H1 (cell line): ENCODE measurements around the gene SLC39A11. TPM values are rescaled to one million over a fixed set of nuclear protein-coding genes. Genes with fewer than 3 reads are reported as not detected.
"Not testable (repeated sequence)": the region's sequence is repeated elsewhere in the genome, so short reads cannot be mapped to it uniquely, and the experiment has no call there.

ENCODE experiments used
- CTCF ChIA-PET: fragments of 300-600 bp; sonication (Branson Sonifier 250); formaldehyde crosslinking; loops from one replicate; lab custom pipeline; 2021; ENCODE audit not compliant: partially characterized antibody; lab: Charles Lee
- POLR2A ChIA-PET: fragments of 300-600 bp; sonication (Branson Sonifier 250); formaldehyde crosslinking; loops from one replicate; lab custom pipeline; 2021; ENCODE audit warnings: inconsistent platforms; ENCODE audit not compliant: partially characterized antibody; lab: Charles Lee
- DNase-seq, 2 experiments: peaks; one replicate each; pipeline versions ENCODE4 v3.0.0 to v3.0.0-alpha.2; 2010 to 2022; ENCODE audit warnings: low spot score in 2 of 2, low read depth in 1 of 2, mixed read lengths in 1 of 2
- FAIRE-seq: peaks from 2 replicates; lab custom pipeline; 2011; peaks lifted over from hg19 to GRCh38; lab: Jason Lieb, UNC
- H2AFZ ChIP-seq: 2 replicates; pipeline ENCODE4 v1.8.1; 2012; ENCODE audit warnings: low read length, inconsistent platforms
- H2AK5ac ChIP-seq: 2 replicates; pipeline ENCODE4 v1.6.1; 2013; ENCODE audit warnings: low read depth, low read length
- H2BK120ac ChIP-seq: replicated peaks from 2 replicates; pipeline ENCODE3; 2013; ENCODE audit warnings: low read depth, low read length, inconsistent platforms
- H2BK12ac ChIP-seq: 2 replicates; pipeline ENCODE4 v1.6.1; 2013; ENCODE audit warnings: low read depth, low read length
- H2BK15ac ChIP-seq: 2 replicates; pipeline ENCODE4 v1.6.1; 2013; ENCODE audit warnings: low read length
- H2BK20ac ChIP-seq: 2 replicates; pipeline ENCODE4 v1.6.1; 2013; ENCODE audit warnings: low read length
- H2BK5ac ChIP-seq: 2 replicates; pipeline ENCODE4 v1.6.1; 2013; ENCODE audit warnings: low read depth, low read length
- H3K14ac ChIP-seq: 2 replicates; pipeline ENCODE4 v1.6.1; 2013; ENCODE audit warnings: inconsistent platforms; ENCODE audit not compliant: insufficient read length
- H3K18ac ChIP-seq: 2 replicates; pipeline ENCODE4 v1.6.1; 2013; ENCODE audit warnings: low read length; ENCODE audit errors: extremely low read depth
- H3K23ac ChIP-seq: 2 replicates; pipeline ENCODE4 v1.6.1; 2013; ENCODE audit warnings: inconsistent platforms; ENCODE audit not compliant: insufficient read length
- H3K23me2 ChIP-seq: 2 replicates; pipeline ENCODE4 v1.6.1; 2013; ENCODE audit warnings: low read depth, low read length
- H3K27ac ChIP-seq: 2 replicates; pipeline ENCODE4 v1.6.1; 2011; ENCODE audit warnings: low read depth, low read length, inconsistent platforms
- H3K27me3 ChIP-seq, 4 experiments: replicated peaks in 1 of 4; 1 replicate in 1 of 4; 2 replicates in 3 of 4; pipeline versions ENCODE4 v1.6.1 to v1.8.1; 2011 to 2013; ENCODE audit warnings: low read length in 3 of 4, mild to moderate bottlenecking in 3 of 4, inconsistent platforms in 2 of 4, mixed read lengths in 2 of 4, moderate library complexity in 1 of 4; ENCODE audit not compliant: control insufficient read depth in 3 of 4, insufficient read depth in 3 of 4; ENCODE audit errors: extremely low read depth in 1 of 4
- H3K36me3 ChIP-seq, 4 experiments: 2 replicates each; pipeline versions ENCODE4 v1.6.1 to v1.8.1; 2011 to 2013; ENCODE audit warnings: mild to moderate bottlenecking in 4 of 4, low read length in 3 of 4, moderate library complexity in 2 of 4, control low read depth in 1 of 4, inconsistent platforms in 1 of 4; ENCODE audit not compliant: insufficient read depth in 4 of 4, control insufficient read depth in 2 of 4
- H3K4ac ChIP-seq: replicated peaks from 2 replicates; pipeline ENCODE3; 2013; ENCODE audit warnings: low read length, low read depth, mixed read lengths, inconsistent platforms; ENCODE audit not compliant: insufficient read length
- H3K4me1 ChIP-seq, 4 experiments: replicated peaks in 1 of 4; 1 replicate in 1 of 4; 2 replicates in 3 of 4; pipeline versions ENCODE4 v1.6.1 to v1.8.1; 2011 to 2013; ENCODE audit warnings: low read length in 3 of 4, inconsistent platforms in 2 of 4, mixed read lengths in 1 of 4; ENCODE audit not compliant: insufficient read depth in 4 of 4, control insufficient read depth in 3 of 4
- H3K4me2 ChIP-seq, 2 experiments: 2 replicates each; pipeline versions ENCODE4 v1.6.1 to v1.8.1; 2011 to 2013; ENCODE audit warnings: low read depth in 2 of 2, low read length in 2 of 2, control low read depth in 1 of 2, inconsistent platforms in 1 of 2, mild to moderate bottlenecking in 1 of 2; ENCODE audit not compliant: insufficient read depth in 1 of 2
- H3K4me3 ChIP-seq, 4 experiments: fragments of 200-600, 300-600 bp in 1 of 4; sonication (generic), shearing (Covaris generic), sonication (Bioruptor Twin) in 1 of 4; 2 replicates each; pipeline versions ENCODE4 v1.5.1 to v1.8.1; 2011 to 2016; ENCODE audit warnings: low read length in 4 of 4, low read depth in 3 of 4, control low read depth in 2 of 4, inconsistent platforms in 2 of 4, mild to moderate bottlenecking in 2 of 4, mixed read lengths in 1 of 4, moderate library complexity in 1 of 4; ENCODE audit not compliant: insufficient read depth in 2 of 4; ENCODE audit errors: extremely low read depth in 1 of 4
- H3K56ac ChIP-seq: replicated peaks from 2 replicates; pipeline ENCODE3; 2013; ENCODE audit warnings: low read depth, mild to moderate bottlenecking, mixed read lengths, low read length, inconsistent platforms; ENCODE audit not compliant: insufficient read length
- H3K79me1 ChIP-seq: 2 replicates; pipeline ENCODE4 v1.6.1; 2013; ENCODE audit warnings: low read depth, low read length, control low read depth
- H3K79me2 ChIP-seq, 2 experiments: 2 replicates each; pipeline versions ENCODE4 v1.6.1 to v1.8.1; 2012 to 2013; ENCODE audit warnings: low read length in 2 of 2, mild to moderate bottlenecking in 2 of 2, inconsistent platforms in 1 of 2; ENCODE audit not compliant: insufficient read depth in 2 of 2, control insufficient read depth in 1 of 2
- H3K9ac ChIP-seq, 4 experiments: replicated peaks in 1 of 4; 1 replicate in 1 of 4; 2 replicates in 3 of 4; pipeline versions ENCODE4 v1.6.1 to v1.8.1; 2011 to 2013; ENCODE audit warnings: low read depth in 3 of 4, low read length in 3 of 4, control low read depth in 2 of 4, mild to moderate bottlenecking in 2 of 4, moderate library complexity in 2 of 4, inconsistent platforms in 1 of 4; ENCODE audit errors: extremely low read depth in 1 of 4
- H3K9me3 ChIP-seq, 2 experiments: 2 replicates each; pipeline versions ENCODE4 v1.6.1 to v1.8.1; 2012 to 2013; ENCODE audit warnings: mild to moderate bottlenecking in 2 of 2, moderate library complexity in 2 of 2, control low read depth in 1 of 2, inconsistent platforms in 1 of 2, low read depth in 1 of 2, low read length in 1 of 2, mixed read lengths in 1 of 2; ENCODE audit not compliant: insufficient read depth in 2 of 2
- H4K20me1 ChIP-seq, 2 experiments: replicated peaks in 1 of 2; 2 replicates each; pipeline versions ENCODE3 to v1.8.1; 2011 to 2013; ENCODE audit warnings: inconsistent platforms in 2 of 2, low read length in 2 of 2, mild to moderate bottlenecking in 1 of 2; ENCODE audit not compliant: insufficient read depth in 2 of 2, control insufficient read depth in 1 of 2
- H4K5ac ChIP-seq: 2 replicates; pipeline ENCODE4 v1.6.1; 2013; ENCODE audit warnings: low read length, low read depth, mixed read lengths, inconsistent platforms; ENCODE audit not compliant: insufficient read length
- H4K8ac ChIP-seq: 2 replicates; pipeline ENCODE4 v1.8.0; 2013; ENCODE audit warnings: mild to moderate bottlenecking, moderate library complexity, low read length, inconsistent platforms; ENCODE audit not compliant: insufficient read depth; ENCODE audit errors: extremely low read depth
- H4K91ac ChIP-seq: replicated peaks from 2 replicates; pipeline ENCODE3; 2013; ENCODE audit warnings: low read length, mixed read lengths, inconsistent platforms; ENCODE audit not compliant: insufficient read length
- WGBS, 2 experiments: shearing (Covaris generic) in 1 of 2; methylation state at CpG; one replicate each; pipeline versions ENCODE4 v1.1.6 to v1.1.7; 2013 to 2015; ENCODE audit warnings: low lambda C conversion rate in 2 of 2, mixed read lengths in 2 of 2, inconsistent platforms in 1 of 2, low coverage in 1 of 2, missing lambda C conversion rate in 1 of 2; ENCODE audit not compliant: insufficient replicate concordance in 2 of 2, insufficient coverage in 1 of 2, insufficient read length in 1 of 2; ENCODE audit errors: extremely low coverage in 1 of 2, missing lambda C conversion rate in 1 of 2; 5-methylcytosine and 5-hydroxymethylcytosine counted together
- polyA plus RNA-seq, 7 experiments: library from polyadenylated mRNA; depleted of rRNA in 3 of 7; stranded (reverse) in 5 of 7; unstranded in 2 of 7; fragments of >200 nt in 5 of 7; fragments of 200-250 nt in 2 of 7; gene quantifications; 1 replicate in 5 of 7; 2 replicates in 1 of 7; 4 replicates in 1 of 7; pipeline versions ENCODE4 v1.2.1 to v1.2.3, GENCODE V29; 2011 to 2013; ENCODE audit warnings: missing spikeins in 2 of 7, mixed read lengths in 2 of 7
- total RNA-seq: library from RNA; stranded (reverse); fragmentation: NEBNext Ultra II Directional; extraction: Animal tissue kit (Norgen Biotek cat#: 25700); gene quantifications from 2 replicates; pipeline ENCODE4 v1.2.1, GENCODE V29; 2021

Gene SLC39A11
- total and polyA plus RNA-seq, 2 of the 8 experiments (the other 6 are each of a cell fraction or from before 2014, with no cell fraction given), result 12.2 to 19.6 TPM

GRCh38 chr17:72992783-72993467, 99.6 kb downstream of the SLC39A11 start:
- H3K4me1 ChIP-seq, H2BK5ac ChIP-seq, H3K36me3 ChIP-seq, H3K18ac ChIP-seq, H4K20me1 ChIP-seq, H3K27me3 ChIP-seq, H3K27ac ChIP-seq, H4K91ac ChIP-seq, H3K9me3 ChIP-seq, POLR2A ChIA-PET, DNase-seq, H3K9ac ChIP-seq, H3K23ac ChIP-seq, H2BK12ac ChIP-seq, H2BK20ac ChIP-seq, H3K4me3 ChIP-seq, H3K4ac ChIP-seq, H3K23me2 ChIP-seq, H4K5ac ChIP-seq, H3K79me2 ChIP-seq, CTCF ChIA-PET, H3K4me2 ChIP-seq, H2BK15ac ChIP-seq, FAIRE-seq, H3K56ac ChIP-seq, H4K8ac ChIP-seq, H2AFZ ChIP-seq, H3K79me1 ChIP-seq, H2BK120ac ChIP-seq, H2AK5ac ChIP-seq, H3K14ac ChIP-seq: not testable (repeated sequence)
- 87% methylated on average over 6 of the region's 6 CpGs; no CpG with 5 or more reads in 1 of the 2 experiments for WGBS, 2 experiments
